ENCODE data around the gene KCNMA1.

KCNMA1 gene

GRCh38 chr10:77504196-77504872, 133.3 kb downstream of the KCNMA1 start:
- no peak for DNase-seq

- DNase-seq: no peak
Observed at GRCh38 chr10:77501846-77502261, 135.8 kb downstream of the KCNMA1 start.

- no peak for DNase-seq
Observed at GRCh38 chr10:77501152-77501845, 136.3 kb downstream of the KCNMA1 start.

- DNase-seq: no peak
Observed at GRCh38 chr10:77500754-77501151, 136.9 kb downstream of the KCNMA1 start.

GRCh38 chr10:77498829-77499228, 138.8 kb downstream of the KCNMA1 start:
- no peak for DNase-seq

- DNase-seq: no peak
Observed at GRCh38 chr10:77498210-77498609, 139.4 kb downstream of the KCNMA1 start.

GRCh38 chr10:77497748-77498147, 139.9 kb downstream of the KCNMA1 start:
- DNase-seq: no peak

- DNase-seq: no peak
Observed at GRCh38 chr10:77496941-77497420, 140.6 kb downstream of the KCNMA1 start.

GRCh38 chr10:77494756-77495541, 142.7 kb downstream of the KCNMA1 start:
- no peak for DNase-seq

- no peak for DNase-seq
Observed at GRCh38 chr10:77494327-77494726, 143.3 kb downstream of the KCNMA1 start.

- no peak for DNase-seq
Observed at GRCh38 chr10:77493851-77494261, 143.8 kb downstream of the KCNMA1 start.

GRCh38 chr10:77493239-77493806, 144.3 kb downstream of the KCNMA1 start:
- no peak for DNase-seq

- DNase-seq: no peak
Observed at GRCh38 chr10:77492368-77492994, 145.1 kb downstream of the KCNMA1 start.

- DNase-seq: no peak
Observed at GRCh38 chr10:77490534-77491314, 146.9 kb downstream of the KCNMA1 start.

- no peak for DNase-seq
Observed at GRCh38 chr10:77486517-77486916, 151.1 kb downstream of the KCNMA1 start.

GRCh38 chr10:77485847-77486246, 151.8 kb downstream of the KCNMA1 start:
- DNase-seq: no peak

- DNase-seq: no peak
Observed at GRCh38 chr10:77482072-77482471, 155.5 kb downstream of the KCNMA1 start.

- DNase-seq: no peak
Observed at GRCh38 chr10:77479586-77479985, 158.0 kb downstream of the KCNMA1 start.

- DNase-seq: no peak
Observed at GRCh38 chr10:77478962-77479359, 158.6 kb downstream of the KCNMA1 start.

- no peak for DNase-seq
Observed at GRCh38 chr10:77478247-77478961, 159.2 kb downstream of the KCNMA1 start.

- no peak for DNase-seq
Observed at GRCh38 chr10:77475522-77475921, 162.1 kb downstream of the KCNMA1 start.
